ENCODE data around the gene GARIN6.

GARIN6 gene

DNA sequence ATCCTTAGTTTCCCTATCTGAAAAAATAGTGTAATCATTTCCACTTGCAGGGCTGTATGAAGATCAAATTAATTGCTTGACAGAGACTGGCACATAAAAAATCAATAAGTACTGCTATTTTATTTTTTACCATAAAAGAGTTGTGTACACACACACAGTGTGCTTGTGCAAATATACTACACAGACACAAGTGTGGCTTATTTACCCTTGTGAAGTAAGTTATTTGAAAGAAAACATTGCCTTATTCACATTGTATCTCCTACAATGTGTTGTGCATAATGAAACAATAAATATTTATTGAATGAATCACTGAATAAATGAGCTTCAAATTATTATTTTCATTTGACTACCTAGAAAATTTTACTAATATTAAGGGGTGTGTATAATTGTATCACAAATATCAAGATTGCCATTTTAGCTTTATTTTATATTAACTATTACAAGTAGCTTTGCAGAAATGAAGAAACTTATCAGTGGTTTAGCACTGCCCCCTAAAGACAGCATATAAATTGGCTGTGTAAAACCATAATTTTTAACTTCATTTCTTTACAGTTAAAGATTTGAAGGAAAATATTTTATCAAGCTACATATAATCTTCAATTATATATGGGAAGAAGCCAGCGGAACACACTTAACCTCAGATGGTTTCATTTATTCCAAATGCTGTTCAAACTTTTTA lies 11.3 kb downstream of the GARIN6 start:
- Histone ChIP-seq H3K36me3 (ENCODE audit: insufficient read depth, low read length) (no peaks in the 10 kb centered on the region), H3K9me3 (ENCODE audit: low read length) (no peaks in the 10 kb centered on the region), H3K4me1 (ENCODE audit: insufficient read depth, low read length) (no peaks in the 10 kb centered on the region), H3K27me3 (ENCODE audit: insufficient read depth, low read length) (no peaks in the 10 kb centered on the region), H3K4me3 (ENCODE audit: low read length) (no peak overlapping the region), H2AFZ (ENCODE audit: low read depth, low read length) (no peak overlapping the region)

DNA sequence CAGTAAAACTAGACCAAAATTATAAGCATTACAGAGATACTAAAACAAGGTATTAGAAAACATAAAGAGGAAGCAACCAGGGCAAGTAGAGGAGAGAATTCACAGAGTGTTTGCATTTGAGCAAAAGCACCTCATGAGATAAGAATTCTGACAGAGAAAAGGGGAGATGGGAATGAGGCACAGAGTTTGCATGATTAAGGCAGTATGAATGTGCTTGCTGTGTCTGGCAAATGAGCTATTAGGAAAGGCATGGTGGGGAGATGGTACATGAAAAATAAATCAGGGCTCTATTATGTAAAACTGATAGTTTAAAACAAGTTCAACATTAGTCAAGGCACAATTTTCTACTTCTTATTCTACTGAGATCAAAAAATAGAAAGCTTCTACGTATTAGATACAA lies 23.1 kb downstream of the GARIN6 start:
- Histone ChIP-seq H3K36me3 (ENCODE audit: insufficient read depth, low read length) (no peaks in the 10 kb centered on the region), H2AFZ (ENCODE audit: low read depth, low read length) (no peak overlapping the region), H3K27me3 (ENCODE audit: insufficient read depth, low read length) (no peaks in the 10 kb centered on the region), H3K9me3 (ENCODE audit: low read length) (no peaks in the 10 kb centered on the region), H3K4me3 (ENCODE audit: low read length) (no peak overlapping the region), H3K4me1 (ENCODE audit: insufficient read depth, low read length) (no peaks in the 10 kb centered on the region)

DNA sequence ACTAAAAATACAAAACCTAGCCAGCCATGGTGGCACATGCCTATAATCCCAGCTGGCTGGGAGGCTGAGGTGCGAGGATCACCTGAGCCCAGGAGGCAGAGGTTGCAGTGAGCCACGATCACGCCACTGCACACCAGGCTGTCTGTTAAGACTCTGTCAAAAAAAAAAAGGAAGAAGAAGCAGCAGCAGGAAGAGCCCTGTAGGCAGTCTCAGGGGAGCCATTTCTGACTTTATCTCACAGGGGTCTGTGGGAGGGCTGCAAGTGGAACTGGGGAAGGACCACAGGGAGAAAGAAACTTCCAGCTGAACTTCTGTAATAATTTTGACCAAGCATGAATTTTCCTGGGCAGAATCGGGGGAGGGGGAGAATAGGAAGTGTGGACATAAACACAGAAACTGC lies 32.7 kb downstream of the GARIN6 start:
- Histone ChIP-seq H2AFZ (ENCODE audit: low read depth, low read length) (no peak overlapping the region), H3K4me3 (ENCODE audit: low read length) (no peak overlapping the region), H3K27me3 (ENCODE audit: insufficient read depth, low read length) (no peaks in the 10 kb centered on the region), H3K36me3 (ENCODE audit: insufficient read depth, low read length) (no peaks in the 10 kb centered on the region), H3K9me3 (ENCODE audit: low read length) (no peaks in the 10 kb centered on the region), H3K4me1 (ENCODE audit: insufficient read depth, low read length) (no peaks in the 10 kb centered on the region)

DNA sequence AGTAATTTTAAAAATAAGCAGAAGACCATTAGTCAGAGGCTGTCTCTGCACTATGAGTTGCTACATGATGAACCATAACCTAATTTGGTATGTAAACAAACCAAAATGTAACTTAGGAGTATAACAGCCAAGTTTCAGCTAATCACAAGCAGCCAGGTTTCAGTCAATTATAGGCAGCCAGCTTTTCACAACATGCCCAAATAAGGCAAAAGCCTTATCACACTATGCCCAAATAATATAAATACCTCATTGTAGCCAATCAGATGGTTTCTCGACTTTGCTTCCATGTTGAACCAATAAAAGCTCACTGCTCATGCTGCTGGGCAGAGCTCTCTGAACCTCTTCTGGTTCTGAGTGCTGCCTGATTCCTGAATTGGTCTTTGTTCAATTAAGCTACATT lies 38.6 kb downstream of the GARIN6 start:
- no peaks in the 10 kb centered on the region for H3K36me3 ChIP-seq (ENCODE audit: insufficient read depth, low read length)
- H3K27me3 ChIP-seq (ENCODE audit: insufficient read depth, low read length), result no peaks in the 10 kb centered on the region
- no peak overlapping the region for H3K4me3 ChIP-seq (ENCODE audit: low read length)
- no peaks in the 10 kb centered on the region for H3K4me1 ChIP-seq (ENCODE audit: insufficient read depth, low read length)
- H3K9me3 ChIP-seq (ENCODE audit: low read length), result no peaks in the 10 kb centered on the region
- no peak overlapping the region for H2AFZ ChIP-seq (ENCODE audit: low read depth, low read length)

GRCh38 chr12:99695050-99695449 lies 47.5 kb downstream of the GARIN6 start:
- H3K9me3 ChIP-seq (ENCODE audit: low read length), result no peaks in the 10 kb centered on the region
- H3K4me1 ChIP-seq (ENCODE audit: insufficient read depth, low read length), result no peaks in the 10 kb centered on the region
- no peak overlapping the region for H3K4me3 ChIP-seq (ENCODE audit: low read length)
- no peaks in the 10 kb centered on the region for H3K27me3 ChIP-seq (ENCODE audit: insufficient read depth, low read length)
- H3K36me3 ChIP-seq (ENCODE audit: insufficient read depth, low read length), result no peaks in the 10 kb centered on the region
- H2AFZ ChIP-seq (ENCODE audit: low read depth, low read length), result no peak overlapping the region

Measured in neuron (in vitro differentiated cells).